ENCODE measurements around the gene U2AF1L4. TPM values are rescaled to one million over a fixed set of nuclear protein-coding genes. Genes with fewer than 3 reads are reported as not detected.
A peak's percentile ranks its signal among the peaks of the same experiment; 100 is the strongest.

The U2AF1L4 gene
- total RNA-seq, 3 donors from 2014 or later (not counting 1 experiment from before 2014, with no cell fraction given), result 63.7 to 78.2 (median 73.0) TPM

DNA sequence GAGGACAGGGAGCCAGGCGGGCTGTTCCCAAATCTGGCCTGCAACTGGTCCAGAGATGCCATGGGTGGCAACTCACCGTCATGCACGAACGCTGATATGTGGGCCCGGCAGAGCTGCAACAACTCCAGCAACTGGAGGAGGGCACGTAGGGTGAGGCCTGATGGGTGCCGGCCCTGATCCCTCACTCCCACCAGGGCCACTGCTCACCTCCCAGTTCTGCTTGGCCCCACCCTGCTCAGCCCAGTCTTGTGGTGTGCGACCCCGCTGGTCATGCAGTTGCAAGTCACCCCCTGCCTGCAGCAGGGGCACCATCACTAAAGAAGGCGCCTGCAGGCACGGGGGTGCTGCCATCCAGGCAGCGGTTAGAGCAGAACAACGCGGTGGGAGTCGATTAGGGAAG lies 47.1 kb upstream of the U2AF1L4 start:
- Histone ChIP-seq H3K9me3 (ENCODE audit: control insufficient read depth, insufficient read depth, low read length) (no peaks in the 10 kb centered on the region), H3K27me3 (ENCODE audit: control insufficient read depth, insufficient read depth, low read length) (peaks cover 3% of the 10 kb centered on the region), H3K4me1 (ENCODE audit: control insufficient read depth, insufficient read depth, low read length) (peaks cover 4% of the 10 kb centered on the region), H3K27ac (ENCODE audit: low read length) (no peak overlapping the region), H3K4me3 (ENCODE audit: low read length) (no peak overlapping the region), H3K36me3 (ENCODE audit: control insufficient read depth, insufficient read depth, low read length) (no peaks in the 10 kb centered on the region)
- intact Hi-C loops (cut with micrococcal nuclease), result no loop called here
- no peaks in the 10 kb centered on the region for H3K36me3 Mint-ChIP-seq
- DNase-seq (no peak), ATAC-seq (no peak)
- H3K27me3 Mint-ChIP-seq (ENCODE audit: low read depth in 2 of 2), result peaks cover 0 to 22% of the 10 kb centered on the region in 2 donors
- no peaks in the 10 kb centered on the region for H3K9me3 Mint-ChIP-seq
- 92% methylated on average over 15 of the region's 15 CpGs for WGBS (ENCODE audit: insufficient coverage)
- H3K27ac Mint-ChIP-seq, result no peak overlapping the region
- TF ChIP-seq, protein P1, sequence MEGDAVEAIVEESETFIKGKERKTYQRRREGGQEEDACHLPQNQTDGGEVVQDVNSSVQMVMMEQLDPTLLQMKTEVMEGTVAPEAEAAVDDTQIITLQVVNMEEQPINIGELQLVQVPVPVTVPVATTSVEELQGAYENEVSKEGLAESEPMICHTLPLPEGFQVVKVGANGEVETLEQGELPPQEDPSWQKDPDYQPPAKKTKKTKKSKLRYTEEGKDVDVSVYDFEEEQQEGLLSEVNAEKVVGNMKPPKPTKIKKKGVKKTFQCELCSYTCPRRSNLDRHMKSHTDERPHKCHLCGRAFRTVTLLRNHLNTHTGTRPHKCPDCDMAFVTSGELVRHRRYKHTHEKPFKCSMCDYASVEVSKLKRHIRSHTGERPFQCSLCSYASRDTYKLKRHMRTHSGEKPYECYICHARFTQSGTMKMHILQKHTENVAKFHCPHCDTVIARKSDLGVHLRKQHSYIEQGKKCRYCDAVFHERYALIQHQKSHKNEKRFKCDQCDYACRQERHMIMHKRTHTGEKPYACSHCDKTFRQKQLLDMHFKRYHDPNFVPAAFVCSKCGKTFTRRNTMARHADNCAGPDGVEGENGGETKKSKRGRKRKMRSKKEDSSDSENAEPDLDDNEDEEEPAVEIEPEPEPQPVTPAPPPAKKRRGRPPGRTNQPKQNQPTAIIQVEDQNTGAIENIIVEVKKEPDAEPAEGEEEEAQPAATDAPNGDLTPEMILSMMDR (IDR thresholded peaks at IDR 0.05), result no peak
- peaks cover 0 to 9% of the 10 kb centered on the region in 2 donors for H3K4me1 Mint-ChIP-seq
- H3K4me3 Mint-ChIP-seq, result no peak overlapping the region

DNA sequence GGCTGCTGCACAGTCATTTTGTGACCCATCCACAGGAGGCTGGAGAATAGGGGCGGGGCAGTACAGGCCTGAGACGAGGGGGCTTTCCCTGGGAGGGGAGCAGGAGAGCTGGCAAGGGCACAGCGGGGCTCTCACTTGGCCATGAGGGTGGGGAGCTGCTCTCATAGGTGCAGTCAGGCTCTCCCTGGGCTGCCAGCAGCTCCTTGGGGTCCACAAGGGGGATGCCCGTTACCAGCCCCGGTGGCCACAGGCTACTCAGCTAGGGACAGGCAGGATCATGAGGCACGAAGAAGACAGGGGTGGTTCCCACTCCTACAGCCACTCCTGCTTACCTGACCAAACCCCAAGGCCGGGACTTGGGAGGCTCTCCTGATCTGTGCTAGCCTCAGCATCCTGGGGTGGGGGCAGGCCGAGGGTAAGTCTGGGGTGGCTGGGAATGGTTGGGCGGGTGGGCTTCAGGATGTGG lies 46.6 kb upstream of the U2AF1L4 start:
- Mint-ChIP-seq H3K27ac (no peak overlapping the region), H3K4me1 (peaks cover 0 to 4% of the 10 kb centered on the region in 2 donors), H3K4me3 (no peak overlapping the region), H3K9me3 (no peaks in the 10 kb centered on the region), H3K27me3 (ENCODE audit: low read depth in 2 of 2) (peaks cover 0 to 17% of the 10 kb centered on the region in 2 donors), H3K36me3 (no peaks in the 10 kb centered on the region)
- 92% methylated on average over 9 of the region's 9 CpGs for WGBS (ENCODE audit: insufficient coverage)
- intact Hi-C loops (cut with micrococcal nuclease), result no loop called here
- H3K27me3 ChIP-seq (ENCODE audit: control insufficient read depth, insufficient read depth, low read length), result peaks cover 3% of the 10 kb centered on the region
- DNase-seq (no peak), ATAC-seq (no peak)
- H3K4me3 ChIP-seq (ENCODE audit: low read length), result no peak overlapping the region
- no peaks in the 10 kb centered on the region for H3K9me3 ChIP-seq (ENCODE audit: control insufficient read depth, insufficient read depth, low read length)
- TF ChIP-seq, protein P1 (IDR thresholded peaks at IDR 0.05), result no peak
- H3K36me3 ChIP-seq (ENCODE audit: control insufficient read depth, insufficient read depth, low read length), result no peaks in the 10 kb centered on the region
- H3K4me1 ChIP-seq (ENCODE audit: control insufficient read depth, insufficient read depth, low read length), result no peaks in the 10 kb centered on the region
- no peak overlapping the region for H3K27ac ChIP-seq (ENCODE audit: low read length)

DNA sequence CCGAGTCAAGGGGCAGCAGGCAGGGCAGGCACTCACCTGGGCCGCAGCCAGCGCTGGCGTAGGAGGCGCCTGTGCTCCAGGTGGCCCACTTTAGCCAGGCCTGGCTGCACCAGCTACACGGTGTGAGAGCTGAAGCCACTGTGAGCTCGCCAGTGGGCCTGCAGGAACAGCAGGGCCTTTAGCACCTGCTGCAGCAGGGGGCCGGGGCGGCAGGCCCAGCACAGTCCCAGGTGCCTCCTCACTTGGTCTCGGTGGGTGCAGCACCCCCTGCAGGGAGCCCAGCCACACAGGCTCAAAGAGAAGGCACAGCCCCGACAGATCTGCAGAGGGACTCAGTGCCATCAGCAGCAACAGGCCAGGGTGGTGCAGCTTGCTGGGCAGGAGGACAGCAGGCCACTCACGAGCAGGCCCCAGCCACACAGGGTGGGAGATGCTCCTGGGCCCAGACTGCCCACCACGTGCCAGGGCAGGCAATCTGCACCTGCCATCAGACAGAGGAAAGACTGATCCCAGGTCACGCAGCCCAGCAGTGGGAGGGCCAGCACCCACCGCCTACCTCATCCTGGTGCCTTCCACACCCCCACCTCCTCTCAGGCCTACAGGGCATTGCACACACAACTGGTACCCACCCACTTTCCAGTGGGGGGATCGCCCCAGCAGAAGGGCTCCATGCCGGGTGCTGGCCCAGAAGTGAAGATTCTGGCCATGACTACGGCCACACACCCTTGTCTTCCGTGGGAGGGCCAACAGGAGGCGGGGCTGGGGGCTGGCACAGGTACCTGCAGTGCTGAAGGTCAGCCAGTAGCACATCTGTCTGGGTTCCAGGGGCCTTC lies 46.0 kb upstream of the U2AF1L4 start:
- H3K36me3 Mint-ChIP-seq, result no peaks in the 10 kb centered on the region
- peak in 1 of 2 donors; percentile 34 for DNase-seq
- ATAC-seq, result no peak

More for the DNA sequence above, 46.0 kb upstream of the U2AF1L4 start:
- no peaks in the 10 kb centered on the region for H3K36me3 ChIP-seq (ENCODE audit: control insufficient read depth, insufficient read depth, low read length)
- no peaks in the 10 kb centered on the region for H3K4me1 ChIP-seq (ENCODE audit: control insufficient read depth, insufficient read depth, low read length)
- no peak overlapping the region for H3K27ac Mint-ChIP-seq
- H3K9me3 ChIP-seq (ENCODE audit: control insufficient read depth, insufficient read depth, low read length), result no peaks in the 10 kb centered on the region
- intact Hi-C loops (cut with micrococcal nuclease), result no loop called here
- peaks cover 0 to 10% of the 10 kb centered on the region in 2 donors for H3K27me3 Mint-ChIP-seq (ENCODE audit: low read depth in 2 of 2)
- no peak overlapping the region for H3K4me3 Mint-ChIP-seq
- no peaks in the 10 kb centered on the region for H3K9me3 Mint-ChIP-seq
- TF ChIP-seq, protein P1 (IDR thresholded peaks at IDR 0.05), result no peak
- no peak overlapping the region for H3K4me3 ChIP-seq (ENCODE audit: low read length)
- H3K4me1 Mint-ChIP-seq, result no peaks in the 10 kb centered on the region
- no peaks in the 10 kb centered on the region for H3K27me3 ChIP-seq (ENCODE audit: control insufficient read depth, insufficient read depth, low read length)
- WGBS (ENCODE audit: insufficient coverage), result 80% methylated on average over 20 of the region's 20 CpGs
- no peak overlapping the region for H3K27ac ChIP-seq (ENCODE audit: low read length)

Measured in natural killer cell (primary cell).